ENCODE measurements around the gene GABBR2.

The GABBR2 gene

GRCh38 chr9:98403715-98404114, 305.0 kb downstream of the GABBR2 start:
- Histone ChIP-seq H3K9ac (ENCODE audit: low read length) (no peak overlapping the region), H3K4me1 (ENCODE audit: low read length) (no peaks in the 10 kb centered on the region), H3K4me3 (ENCODE audit: low read length) (no peak overlapping the region), H3K36me3 (replicated peaks; ENCODE audit: low read depth, low read length) (no peaks in the 10 kb centered on the region), H3K27me3 (ENCODE audit: low read depth, low read length) (peaks cover 26% of the 10 kb centered on the region), H3K79me2 (ENCODE audit: low read length) (no peaks in the 10 kb centered on the region), H3K9me3 (ENCODE audit: insufficient read depth, low read length) (no peaks in the 10 kb centered on the region), H2AFZ (ENCODE audit: low read depth, low read length) (no peak overlapping the region), H3K4me2 (ENCODE audit: low read length) (no peak overlapping the region), H3K27ac (ENCODE audit: low read length) (no peak overlapping the region), H4K20me1 (ENCODE audit: insufficient read depth, low read length) (no peaks in the 10 kb centered on the region)
- no peak for TF ChIP-seq EZH2phosphoT487 (IDR thresholded peaks at IDR 0.05; ENCODE audit: low read depth)
- TF ChIP-seq CTCF (IDR thresholded peaks at IDR 0.05; ENCODE audit: low read depth, low read length), result no peak

GRCh38 chr9:98402019-98402840, 306.5 kb downstream of the GABBR2 start:
- H3K4me2 ChIP-seq (ENCODE audit: low read length), result no peak overlapping the region
- no peaks in the 10 kb centered on the region for H4K20me1 ChIP-seq (ENCODE audit: insufficient read depth, low read length)
- no peaks in the 10 kb centered on the region for H3K4me1 ChIP-seq (ENCODE audit: low read length)
- H3K4me3 ChIP-seq (ENCODE audit: low read length), result no peak overlapping the region
- H3K27ac ChIP-seq (ENCODE audit: low read length), result no peak overlapping the region
- no peaks in the 10 kb centered on the region for H3K9me3 ChIP-seq (ENCODE audit: insufficient read depth, low read length)
- peaks cover 36% of the 10 kb centered on the region for H3K27me3 ChIP-seq (ENCODE audit: low read depth, low read length)
- H3K9ac ChIP-seq (ENCODE audit: low read length), result no peak overlapping the region
- no peaks in the 10 kb centered on the region for H3K36me3 ChIP-seq (replicated peaks; ENCODE audit: low read depth, low read length)
- TF ChIP-seq CTCF (IDR thresholded peaks at IDR 0.05; ENCODE audit: low read depth, low read length), result no peak
- TF ChIP-seq EZH2phosphoT487 (IDR thresholded peaks at IDR 0.05; ENCODE audit: low read depth), result no peak
- H2AFZ ChIP-seq (ENCODE audit: low read depth, low read length), result no peak overlapping the region
- no peaks in the 10 kb centered on the region for H3K79me2 ChIP-seq (ENCODE audit: low read length)

- no peak overlapping the region for H3K4me2 ChIP-seq (ENCODE audit: low read length)
- no peaks in the 10 kb centered on the region for H3K36me3 ChIP-seq (replicated peaks; ENCODE audit: low read depth, low read length)
- H4K20me1 ChIP-seq (ENCODE audit: insufficient read depth, low read length), result no peaks in the 10 kb centered on the region
- H3K4me3 ChIP-seq (ENCODE audit: low read length), result no peak overlapping the region
- no peak overlapping the region for H2AFZ ChIP-seq (ENCODE audit: low read depth, low read length)
- TF ChIP-seq CTCF (IDR thresholded peaks at IDR 0.05; ENCODE audit: low read depth, low read length), result no peak
- no peak for TF ChIP-seq EZH2phosphoT487 (IDR thresholded peaks at IDR 0.05; ENCODE audit: low read depth)
- no peaks in the 10 kb centered on the region for H3K4me1 ChIP-seq (ENCODE audit: low read length)
- H3K27me3 ChIP-seq (ENCODE audit: low read depth, low read length), result peaks cover 38% of the 10 kb centered on the region
- no peaks in the 10 kb centered on the region for H3K79me2 ChIP-seq (ENCODE audit: low read length)
- no peak overlapping the region for H3K27ac ChIP-seq (ENCODE audit: low read length)
- no peak overlapping the region for H3K9ac ChIP-seq (ENCODE audit: low read length)
- H3K9me3 ChIP-seq (ENCODE audit: insufficient read depth, low read length), result no peaks in the 10 kb centered on the region
These were observed 307.4 kb downstream of the GABBR2 start for GRCh38 chr9:98401140-98402018.

All from OCI-LY3 (cell line).